Esophagus muscularis mucosa (tissue), 4 donors: Measurements from ENCODE around the gene GVQW3.

ENCODE experiments used
- EP300 ChIP-seq: sonication (generic); formaldehyde crosslinking; IDR thresholded peaks from one replicate; pipeline ENCODE4 v1.6.1; 2017; ENCODE audit warnings: antibody characterized with exemption
- POLR2AphosphoS5 ChIP-seq, 2 donors: sonication (generic); formaldehyde crosslinking; IDR thresholded peaks; one replicate each; pipeline ENCODE4 v1.6.1; 2017; ENCODE audit warnings: antibody characterized with exemption in 2 of 2
- TF ChIP-seq, protein P1 (sequence below), 3 experiments: fragments of 200-600 bp in 2 of 3; fragments of 450-650 bp in 1 of 3; sonication (generic) in 2 of 3; IDR thresholded peaks; one replicate each; pipeline ENCODE4 v1.5.1; 2017 to 2019; ENCODE audit warnings: antibody characterized with exemption in 3 of 3, mild to moderate bottlenecking in 2 of 3, moderate library complexity in 1 of 3

DNA sequence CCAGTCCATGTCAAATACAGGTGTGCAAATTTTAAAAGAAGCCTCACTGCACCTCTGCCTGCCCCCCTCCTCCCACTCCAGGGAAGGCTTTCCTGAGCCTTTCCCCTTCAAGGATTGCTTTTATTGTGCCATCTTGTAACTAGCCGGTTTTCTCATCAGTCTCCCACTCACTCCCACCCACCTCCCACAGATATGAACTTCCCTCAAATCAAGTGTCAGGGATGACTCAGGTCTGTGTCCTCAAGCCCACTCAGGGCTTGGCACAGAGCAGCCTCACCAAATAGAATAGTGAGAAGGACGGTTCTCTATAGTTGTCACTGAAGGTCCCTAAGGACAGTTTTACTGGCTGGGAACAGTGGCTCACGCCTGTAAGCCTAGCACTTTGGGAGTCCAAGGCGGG lies 43.2 kb upstream of the GVQW3 start:
- no peak for TF ChIP-seq EP300
- TF ChIP-seq, protein P1, sequence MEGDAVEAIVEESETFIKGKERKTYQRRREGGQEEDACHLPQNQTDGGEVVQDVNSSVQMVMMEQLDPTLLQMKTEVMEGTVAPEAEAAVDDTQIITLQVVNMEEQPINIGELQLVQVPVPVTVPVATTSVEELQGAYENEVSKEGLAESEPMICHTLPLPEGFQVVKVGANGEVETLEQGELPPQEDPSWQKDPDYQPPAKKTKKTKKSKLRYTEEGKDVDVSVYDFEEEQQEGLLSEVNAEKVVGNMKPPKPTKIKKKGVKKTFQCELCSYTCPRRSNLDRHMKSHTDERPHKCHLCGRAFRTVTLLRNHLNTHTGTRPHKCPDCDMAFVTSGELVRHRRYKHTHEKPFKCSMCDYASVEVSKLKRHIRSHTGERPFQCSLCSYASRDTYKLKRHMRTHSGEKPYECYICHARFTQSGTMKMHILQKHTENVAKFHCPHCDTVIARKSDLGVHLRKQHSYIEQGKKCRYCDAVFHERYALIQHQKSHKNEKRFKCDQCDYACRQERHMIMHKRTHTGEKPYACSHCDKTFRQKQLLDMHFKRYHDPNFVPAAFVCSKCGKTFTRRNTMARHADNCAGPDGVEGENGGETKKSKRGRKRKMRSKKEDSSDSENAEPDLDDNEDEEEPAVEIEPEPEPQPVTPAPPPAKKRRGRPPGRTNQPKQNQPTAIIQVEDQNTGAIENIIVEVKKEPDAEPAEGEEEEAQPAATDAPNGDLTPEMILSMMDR (IDR thresholded peaks at IDR 0.05): no peak
- TF ChIP-seq POLR2AphosphoS5 (IDR thresholded peaks at IDR 0.05): no peak
